Ovary (tissue), 9 donors: ENCODE results near the gene HOXC12. TPM values are rescaled to one million over a fixed set of nuclear protein-coding genes. Genes with fewer than 3 reads are reported as not detected.
A peak's percentile ranks its signal among the peaks of the same experiment; 100 is the strongest.

Experiments
- DNase-seq, 5 donors: peaks; one replicate each; pipeline ENCODE4 v3.0.0-alpha.2; 2019 to 2020
- H3K27ac ChIP-seq, 2 donors: fragments of 200-600 bp; one replicate each; pipeline versions ENCODE4 v1.5.1 to v1.8.0; 2019 to 2022
- H3K27me3 ChIP-seq: fragments of 200-600 bp; one replicate; pipeline ENCODE4 v1.8.0; 2022
- H3K36me3 ChIP-seq: fragments of 200-600 bp; sonication (generic); one replicate; pipeline ENCODE4 v1.5.1; 2019
- H3K4me1 ChIP-seq: one replicate; pipeline ENCODE4 v1.8.1; 2013; ENCODE audit warnings: mild to moderate bottlenecking, moderate library complexity; ENCODE audit not compliant: insufficient read depth
- H3K4me3 ChIP-seq: fragments of 200-600 bp; sonication (generic); one replicate; pipeline ENCODE4 v1.5.1; 2017
- H3K9me3 ChIP-seq, 2 donors: fragments of 200-600 bp in 1 of 2; sonication (generic) in 1 of 2; one replicate each; pipeline versions ENCODE4 v1.5.1 to v1.8.1; 2013 to 2019; ENCODE audit warnings: mild to moderate bottlenecking in 1 of 2, moderate library complexity in 1 of 2
- EP300 ChIP-seq: sonication (generic); formaldehyde crosslinking; IDR thresholded peaks from one replicate; pipeline ENCODE4 v1.6.1; 2017; ENCODE audit warnings: antibody characterized with exemption
- POLR2A ChIP-seq: fragments of 450-650 bp; IDR thresholded peaks from one replicate; pipeline ENCODE4 v1.6.1; 2017; ENCODE audit warnings: antibody characterized with exemption, mild to moderate bottlenecking, moderate library complexity
- WGBS, 3 donors: extraction: QIAGEN DNeasy Blood & Tissue Kit in 1 of 3; methylation state at CpG; one replicate each; pipeline versions ENCODE4 v1.1.5 to v1.1.7; 2013 to 2017; 5-methylcytosine and 5-hydroxymethylcytosine counted together
- intact Hi-C, 4 donors: fragments of 100-400 bp; cut with DNase I; formaldehyde crosslinking; loops; one replicate each; pipeline versions ENCODE4 v1.11.0 to v1.15.1; 2022 to 2023
- polyA plus RNA-seq, 2 donors: library from polyadenylated mRNA; stranded (reverse); fragments of 200-250 nt in 1 of 2; fragments of 350-450 nt in 1 of 2; fragmentation: Illumina TruSeq in 1 of 2; extraction: RNeasy Lipid Tissue Mini Kit (QIAGEN cat#74804) in 1 of 2; gene quantifications; one replicate each; pipeline ENCODE4 v1.2.3, GENCODE V29; 2013 to 2014
- total RNA-seq, 7 donors: library from RNA; depleted of rRNA in 2 of 7; stranded (reverse); fragments of >200 nt in 2 of 7; fragmentation: NEBNext Ultra II Directional in 3 of 7; extraction: Animal tissue kit (Norgen Biotek cat#: 25700) in 3 of 7; gene quantifications; one replicate each; pipeline versions ENCODE4 v1.1.0 to v1.2.4, GENCODE V29; 2016 to 2023
- TF ChIP-seq, protein P1 (sequence below), 3 donors: fragments of 450-650 bp in 2 of 3; fragments of 200-600 bp in 1 of 3; IDR thresholded peaks; one replicate each; pipeline versions ENCODE4 v1.5.1 to v1.8.0; 2016 to 2022; ENCODE audit warnings: antibody characterized with exemption in 3 of 3, mild to moderate bottlenecking in 1 of 3
- donor health status: DM: no; HTN: no; CAD: no; lungs with moderate emphysema.
- donor health status: DM: no; HTN: no; CAD: no.
- donor health status: Bipolar disorder and iron deficiency.
- donor health status: DM: yes; HTN: yes; CAD: no.
- donor health status: DM: no; HTN: no; CAD: no.
- donor health status: DM: yes; HTN: yes; CAD: no.

Gene HOXC12
- total and polyA plus RNA-seq, 9 donors: not detected

DNA sequence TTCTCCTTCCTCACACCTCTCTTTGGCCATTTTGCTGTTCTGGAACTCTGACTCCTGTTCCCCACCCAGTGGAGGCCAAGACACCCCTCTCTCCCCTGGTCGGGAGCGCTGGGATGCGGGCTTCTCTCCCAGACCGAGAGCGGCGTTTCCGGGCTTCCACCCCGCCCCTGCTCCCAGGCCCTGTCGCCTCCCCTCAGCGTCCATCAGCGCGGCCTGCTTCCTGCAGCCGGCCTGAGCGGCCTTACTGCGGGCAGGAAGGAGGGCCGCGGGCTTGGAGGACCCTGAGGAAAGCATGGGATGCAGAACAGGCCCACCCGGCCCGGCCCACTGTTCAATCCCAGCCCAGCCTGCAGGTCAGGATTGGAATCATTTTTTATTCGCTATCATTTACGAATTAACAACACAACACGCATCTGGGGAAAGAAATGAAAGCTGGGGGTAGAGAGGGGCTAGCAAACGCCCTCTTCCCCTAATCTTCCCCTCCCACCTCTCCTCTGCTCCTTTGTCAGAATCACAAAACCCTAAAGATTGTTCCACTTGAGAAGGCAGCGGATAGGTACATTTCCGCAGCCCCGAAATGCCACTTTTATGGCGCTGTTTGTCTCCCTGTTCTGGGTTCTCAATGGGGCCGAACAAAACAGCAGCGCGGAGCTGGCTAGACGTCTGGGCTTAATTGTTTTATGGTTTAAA lies 50.3 kb downstream of the HOXC12 start:
- Histone ChIP-seq H3K27ac (no peak overlapping the region), H3K27me3 (no peaks in the 10 kb centered on the region), H3K4me1 (peaks cover 3% of the 10 kb centered on the region), H3K4me3 (no peak overlapping the region), H3K9me3 (no peaks in the 10 kb centered on the region), H3K36me3 (no peaks in the 10 kb centered on the region)
- WGBS, 3 donors: 60 to 74% (median 70%) methylated on average over 31 of the region's 31 CpGs
- TF ChIP-seq, protein P1, sequence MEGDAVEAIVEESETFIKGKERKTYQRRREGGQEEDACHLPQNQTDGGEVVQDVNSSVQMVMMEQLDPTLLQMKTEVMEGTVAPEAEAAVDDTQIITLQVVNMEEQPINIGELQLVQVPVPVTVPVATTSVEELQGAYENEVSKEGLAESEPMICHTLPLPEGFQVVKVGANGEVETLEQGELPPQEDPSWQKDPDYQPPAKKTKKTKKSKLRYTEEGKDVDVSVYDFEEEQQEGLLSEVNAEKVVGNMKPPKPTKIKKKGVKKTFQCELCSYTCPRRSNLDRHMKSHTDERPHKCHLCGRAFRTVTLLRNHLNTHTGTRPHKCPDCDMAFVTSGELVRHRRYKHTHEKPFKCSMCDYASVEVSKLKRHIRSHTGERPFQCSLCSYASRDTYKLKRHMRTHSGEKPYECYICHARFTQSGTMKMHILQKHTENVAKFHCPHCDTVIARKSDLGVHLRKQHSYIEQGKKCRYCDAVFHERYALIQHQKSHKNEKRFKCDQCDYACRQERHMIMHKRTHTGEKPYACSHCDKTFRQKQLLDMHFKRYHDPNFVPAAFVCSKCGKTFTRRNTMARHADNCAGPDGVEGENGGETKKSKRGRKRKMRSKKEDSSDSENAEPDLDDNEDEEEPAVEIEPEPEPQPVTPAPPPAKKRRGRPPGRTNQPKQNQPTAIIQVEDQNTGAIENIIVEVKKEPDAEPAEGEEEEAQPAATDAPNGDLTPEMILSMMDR (IDR thresholded peaks at IDR 0.05): no peak
- no peak for TF ChIP-seq POLR2A
- TF ChIP-seq EP300: no peak
- intact Hi-C loops: loop anchor here (2.0 to 10.0 kb wide), 6 partner anchors 187 to 370 kb away; partner anchors contain the start of gene GPR84 (in 2 of the 4)
- DNase-seq: no peak

DNA sequence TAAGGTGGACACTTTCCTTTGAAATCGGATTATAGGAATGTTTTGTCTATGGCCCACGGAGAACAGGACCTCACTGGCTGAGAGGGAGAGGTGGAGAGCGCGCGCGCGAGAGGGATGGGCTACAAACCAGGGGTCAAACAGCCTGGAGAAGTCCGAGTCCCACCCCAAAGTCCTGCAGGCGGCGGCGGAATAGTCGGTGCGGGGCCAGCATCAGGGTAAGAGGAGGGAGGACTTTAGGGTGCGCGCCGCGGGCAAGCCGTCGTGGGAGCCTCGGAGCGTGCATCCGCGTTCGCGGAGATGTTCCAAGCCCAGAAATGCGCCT lies 50.8 kb downstream of the HOXC12 start:
- no peak for DNase-seq
- WGBS, 3 donors: 13 to 24% (median 19%) methylated on average over 26 of the region's 26 CpGs
- H3K4me3 ChIP-seq: no peak overlapping the region
- no peaks in the 10 kb centered on the region for H3K9me3 ChIP-seq
- H3K36me3 ChIP-seq: no peaks in the 10 kb centered on the region
- peaks cover 2% of the 10 kb centered on the region for H3K4me1 ChIP-seq
- TF ChIP-seq POLR2A: no peak
- TF ChIP-seq EP300: no peak
- TF ChIP-seq, protein P1 (IDR thresholded peaks at IDR 0.05): no peak
- H3K27me3 ChIP-seq: no peaks in the 10 kb centered on the region
- intact Hi-C loops: loop anchor here (2.0 to 10.0 kb wide), 5 partner anchors 187 to 369 kb away; partner anchors contain the start of gene GPR84 (in 2 of the 4)
- no peak overlapping the region for H3K27ac ChIP-seq

DNA sequence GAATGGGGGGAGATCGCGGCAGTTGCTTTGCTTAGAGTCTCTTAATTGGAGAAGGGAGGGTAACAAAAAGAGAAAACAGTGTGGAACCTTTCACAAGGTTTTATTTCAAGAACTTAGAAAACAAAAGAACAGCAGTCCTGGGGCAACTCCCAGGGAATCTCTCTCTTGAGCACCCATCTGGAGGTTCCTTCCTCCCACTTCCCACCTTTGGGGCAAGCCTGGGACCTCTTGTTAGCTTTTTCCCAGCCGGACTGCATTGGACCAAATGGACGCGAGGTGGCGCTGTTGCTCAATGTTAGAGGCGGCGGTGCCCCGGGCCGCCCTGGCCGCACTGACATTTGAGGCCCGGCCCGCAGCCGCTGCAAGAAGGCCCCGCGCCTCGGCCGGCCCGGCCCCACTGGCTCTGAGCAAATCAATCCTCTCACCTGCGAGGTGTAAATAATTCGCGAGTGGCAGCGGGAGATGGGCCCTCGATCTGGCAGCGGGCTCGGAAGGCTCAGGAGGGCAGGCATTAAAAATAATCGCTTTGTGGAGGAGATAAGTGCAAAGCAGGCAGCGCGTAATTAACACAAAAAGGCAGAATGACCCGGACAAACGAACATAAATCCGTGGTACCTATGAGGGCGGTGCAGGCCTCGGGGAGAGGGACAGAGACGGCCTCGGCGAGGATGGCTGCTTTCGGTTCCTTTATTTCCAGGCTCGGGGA lies 51.3 kb downstream of the HOXC12 start:
- no peaks in the 10 kb centered on the region for H3K27me3 ChIP-seq
- 10 to 15% (median 11%) methylated on average over 39 of the region's 39 CpGs for WGBS, 3 donors
- peak overlapping the region in 1 of 2 donors; percentile 13 for H3K27ac ChIP-seq

DNA sequence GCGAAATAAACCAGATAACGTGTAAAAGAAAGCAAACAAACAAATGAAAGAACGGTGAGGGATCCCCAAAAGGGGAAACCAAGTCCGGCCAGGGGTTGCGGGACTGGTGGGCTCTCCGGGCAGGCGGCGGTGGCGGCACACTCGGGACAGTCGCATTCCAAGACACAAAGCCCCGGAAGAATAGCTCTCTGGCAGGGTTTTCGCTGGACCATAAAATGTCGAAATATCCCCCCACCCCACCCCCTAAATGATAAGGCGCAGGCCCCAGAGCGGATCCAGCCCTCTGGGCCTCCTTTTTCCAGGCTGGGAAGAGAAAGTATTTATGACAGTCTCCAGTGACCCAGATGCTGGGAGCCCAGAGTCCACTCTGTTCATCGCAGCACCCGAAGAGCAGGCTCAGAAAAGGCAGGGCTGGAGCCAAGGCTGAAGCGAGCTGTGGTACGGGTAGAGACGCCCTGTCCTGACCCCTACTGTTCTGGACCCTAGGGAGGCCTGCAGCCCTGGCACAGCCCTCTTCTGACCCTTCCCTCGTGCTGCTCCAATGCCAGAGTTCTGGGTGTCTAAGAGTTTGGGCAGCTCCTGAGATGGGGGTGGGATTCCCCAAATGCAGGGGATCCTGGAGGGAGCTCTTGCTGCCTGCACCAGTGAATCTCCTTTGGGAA lies 52.0 kb downstream of the HOXC12 start:
- H3K27ac ChIP-seq: peak overlapping the region in 1 of 2 donors; percentile 13

More for the DNA sequence above, 51.3 kb downstream of the HOXC12 start:
- Histone ChIP-seq H3K4me3 (peak overlapping the region; percentile 14), H3K9me3 (no peaks in the 10 kb centered on the region), H3K36me3 (no peaks in the 10 kb centered on the region), H3K4me1 (peaks cover 2% of the 10 kb centered on the region)
- intact Hi-C loops: loop anchor here (2.0 to 10.0 kb wide), 5 partner anchors 186 to 369 kb away; partner anchors contain the start of gene GPR84 (in 2 of the 4)
- DNase-seq: peak; percentile 85 to 95 (median 93)
- TF ChIP-seq EP300: no peak
- TF ChIP-seq POLR2A: no peak
- TF ChIP-seq, protein P1 (IDR thresholded peaks at IDR 0.05): peak; percentile 95 to 97 (median 96)

More for the DNA sequence above, 52.0 kb downstream of the HOXC12 start:
- Histone ChIP-seq H3K36me3 (no peaks in the 10 kb centered on the region), H3K4me3 (peak overlapping the region; percentile 14), H3K9me3 (no peaks in the 10 kb centered on the region), H3K27me3 (no peaks in the 10 kb centered on the region), H3K4me1 (peaks cover 2% of the 10 kb centered on the region)
- intact Hi-C loops: loop anchor here in 3 of 4 donors (2.0 to 10.0 kb wide), 5 partner anchors 186 to 368 kb away; partner anchors contain the start of gene GPR84 (in 2 of the 3)
- no peak for DNase-seq
- WGBS, 3 donors: 64 to 78% (median 69%) methylated on average over 22 of the region's 22 CpGs
- no peak for TF ChIP-seq POLR2A
- TF ChIP-seq, protein P1 (IDR thresholded peaks at IDR 0.05): no peak
- TF ChIP-seq EP300: no peak
